Measurements from ENCODE around the gene ANXA6.

The ANXA6 gene

DNA sequence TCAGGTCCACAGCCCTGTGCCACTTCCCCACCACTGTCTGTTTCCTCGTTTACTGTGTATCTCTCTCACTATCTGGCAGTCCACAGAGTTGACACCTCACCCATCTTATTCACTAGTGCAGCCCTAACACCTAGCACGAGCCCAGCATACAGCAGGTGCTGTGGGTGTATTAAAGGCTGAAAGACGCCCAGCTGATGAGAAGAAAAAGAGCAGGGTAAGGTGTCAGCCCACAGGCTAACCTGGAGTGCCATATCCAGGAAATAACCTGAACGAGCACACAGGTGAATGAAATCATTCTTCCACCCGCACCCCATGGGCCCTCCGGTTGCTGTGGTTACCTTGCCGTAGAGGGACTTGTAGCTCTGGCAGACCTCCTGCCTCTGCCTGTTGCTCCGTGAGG, 18.6 kb downstream of the ANXA6 start:
- DNase-seq (ENCODE audit: low read depth), result no peak
- TF ChIP-seq, protein P1, sequence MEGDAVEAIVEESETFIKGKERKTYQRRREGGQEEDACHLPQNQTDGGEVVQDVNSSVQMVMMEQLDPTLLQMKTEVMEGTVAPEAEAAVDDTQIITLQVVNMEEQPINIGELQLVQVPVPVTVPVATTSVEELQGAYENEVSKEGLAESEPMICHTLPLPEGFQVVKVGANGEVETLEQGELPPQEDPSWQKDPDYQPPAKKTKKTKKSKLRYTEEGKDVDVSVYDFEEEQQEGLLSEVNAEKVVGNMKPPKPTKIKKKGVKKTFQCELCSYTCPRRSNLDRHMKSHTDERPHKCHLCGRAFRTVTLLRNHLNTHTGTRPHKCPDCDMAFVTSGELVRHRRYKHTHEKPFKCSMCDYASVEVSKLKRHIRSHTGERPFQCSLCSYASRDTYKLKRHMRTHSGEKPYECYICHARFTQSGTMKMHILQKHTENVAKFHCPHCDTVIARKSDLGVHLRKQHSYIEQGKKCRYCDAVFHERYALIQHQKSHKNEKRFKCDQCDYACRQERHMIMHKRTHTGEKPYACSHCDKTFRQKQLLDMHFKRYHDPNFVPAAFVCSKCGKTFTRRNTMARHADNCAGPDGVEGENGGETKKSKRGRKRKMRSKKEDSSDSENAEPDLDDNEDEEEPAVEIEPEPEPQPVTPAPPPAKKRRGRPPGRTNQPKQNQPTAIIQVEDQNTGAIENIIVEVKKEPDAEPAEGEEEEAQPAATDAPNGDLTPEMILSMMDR (conservative IDR thresholded peaks at IDR 0.05; ENCODE audit: low read depth, low read length), result no peak
- no peak overlapping the region for H3K4me3 ChIP-seq (ENCODE audit: low read length)

DNA sequence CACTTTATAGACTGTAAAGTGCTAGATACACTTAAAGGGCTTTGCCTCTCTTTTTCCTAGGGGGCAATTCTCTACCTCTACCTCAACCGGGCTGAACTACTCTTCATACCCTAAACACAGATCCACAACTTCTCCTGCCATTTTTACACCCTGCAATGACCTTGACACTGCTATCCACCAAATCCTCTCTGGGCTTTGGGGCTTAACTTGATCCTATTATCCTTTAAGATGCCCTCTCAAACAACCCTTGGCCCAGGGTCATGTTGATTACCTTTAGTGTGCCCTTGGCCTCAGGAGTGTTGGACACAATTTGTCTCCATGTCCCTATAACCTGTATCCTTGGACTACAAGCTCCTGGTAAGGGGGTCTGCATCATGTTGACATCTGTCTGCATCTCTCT, 19.5 kb downstream of the ANXA6 start:
- no peak overlapping the region for H3K4me3 ChIP-seq (ENCODE audit: low read length)
- TF ChIP-seq, protein P1 (conservative IDR thresholded peaks at IDR 0.05; ENCODE audit: low read depth, low read length), result no peak
- DNase-seq (ENCODE audit: low read depth), result no peak

DNA sequence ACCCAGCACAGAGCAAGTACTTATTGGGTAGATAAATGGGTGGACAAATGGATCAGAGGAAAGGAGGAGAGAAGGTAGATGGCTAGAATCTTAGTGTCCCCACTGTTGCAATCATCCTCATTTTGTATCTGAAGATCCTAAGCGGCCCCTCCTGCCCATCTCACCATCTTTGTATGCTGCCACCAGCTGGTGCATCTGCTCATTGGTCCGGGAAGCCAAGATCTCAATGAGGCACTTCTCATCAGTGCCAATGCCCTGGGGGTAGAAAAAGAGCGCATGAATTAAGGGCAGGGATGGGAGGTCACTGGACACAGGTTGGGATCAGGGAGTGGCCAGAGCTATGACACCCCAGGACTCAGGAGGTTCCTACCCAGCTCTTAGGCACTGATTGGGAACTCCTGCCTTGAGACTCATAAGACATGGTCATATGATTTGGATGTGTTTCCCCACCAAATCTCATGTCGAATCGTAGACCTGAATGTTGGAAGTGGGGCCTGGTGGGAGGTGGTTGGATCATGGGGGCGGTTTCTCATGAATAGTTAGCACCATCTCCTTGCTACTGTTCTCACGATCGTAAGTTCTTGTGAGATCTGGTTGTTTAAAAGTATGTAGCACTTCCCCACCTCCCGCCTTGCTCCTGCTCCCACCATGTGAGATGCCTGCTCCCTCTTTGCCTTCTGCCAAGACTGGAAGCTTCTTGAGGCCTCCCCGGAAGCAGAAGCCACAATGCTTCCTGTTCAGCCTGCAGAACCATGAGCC, 20.3 kb downstream of the ANXA6 start:
- TF ChIP-seq, protein P1 (conservative IDR thresholded peaks at IDR 0.05; ENCODE audit: low read depth, low read length), result no peak
- no peak for DNase-seq (ENCODE audit: low read depth)

DNA sequence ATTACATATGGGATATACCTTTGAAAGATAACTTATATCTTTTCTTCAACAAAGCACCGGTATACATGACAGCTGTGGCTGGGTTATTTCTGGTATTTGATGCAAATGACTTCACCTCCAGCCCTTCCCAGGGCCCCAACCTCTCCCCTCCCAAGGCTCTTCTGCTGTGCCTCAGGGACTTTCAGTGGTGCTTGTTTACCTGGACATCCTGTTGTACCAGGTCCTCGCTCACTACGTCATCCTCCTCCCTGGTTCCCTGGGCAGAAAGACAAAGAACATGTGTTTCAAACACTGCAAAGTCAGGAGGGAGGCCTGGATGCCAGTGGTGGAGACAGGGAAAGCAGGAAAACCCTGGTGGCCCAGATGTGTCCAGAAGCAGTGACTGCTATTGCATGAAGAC, 23.4 kb downstream of the ANXA6 start:
- no peak overlapping the region for H3K4me3 ChIP-seq (ENCODE audit: low read length)
- TF ChIP-seq, protein P1 (conservative IDR thresholded peaks at IDR 0.05; ENCODE audit: low read depth, low read length), result no peak
- no peak for DNase-seq (ENCODE audit: low read depth)

More for the DNA sequence above, 20.3 kb downstream of the ANXA6 start:
- H3K4me3 ChIP-seq (ENCODE audit: low read length), result no peak overlapping the region

DNA sequence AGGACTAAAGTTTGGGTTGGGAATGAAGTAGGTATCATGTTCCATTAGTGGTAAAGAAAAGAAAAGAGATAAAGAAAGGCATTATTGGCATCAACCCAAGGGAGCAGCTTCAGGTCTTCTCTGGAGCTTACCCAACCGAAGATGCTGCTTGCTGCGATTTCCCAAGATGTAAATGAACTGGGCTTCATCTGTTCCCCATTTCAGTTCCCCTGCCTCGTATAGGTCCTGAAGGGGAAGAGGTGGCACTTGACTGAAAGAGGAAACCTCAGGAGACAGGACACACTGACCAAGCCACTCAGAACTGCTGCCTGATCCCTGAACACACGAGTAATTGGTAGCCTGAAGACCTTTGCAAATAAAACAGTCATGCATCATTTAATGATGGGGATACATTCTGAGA, 24.6 kb downstream of the ANXA6 start:
- no peak for DNase-seq (ENCODE audit: low read depth)
- TF ChIP-seq, protein P1 (conservative IDR thresholded peaks at IDR 0.05; ENCODE audit: low read depth, low read length), result no peak
- H3K4me3 ChIP-seq (ENCODE audit: low read length), result no peak overlapping the region

DNA sequence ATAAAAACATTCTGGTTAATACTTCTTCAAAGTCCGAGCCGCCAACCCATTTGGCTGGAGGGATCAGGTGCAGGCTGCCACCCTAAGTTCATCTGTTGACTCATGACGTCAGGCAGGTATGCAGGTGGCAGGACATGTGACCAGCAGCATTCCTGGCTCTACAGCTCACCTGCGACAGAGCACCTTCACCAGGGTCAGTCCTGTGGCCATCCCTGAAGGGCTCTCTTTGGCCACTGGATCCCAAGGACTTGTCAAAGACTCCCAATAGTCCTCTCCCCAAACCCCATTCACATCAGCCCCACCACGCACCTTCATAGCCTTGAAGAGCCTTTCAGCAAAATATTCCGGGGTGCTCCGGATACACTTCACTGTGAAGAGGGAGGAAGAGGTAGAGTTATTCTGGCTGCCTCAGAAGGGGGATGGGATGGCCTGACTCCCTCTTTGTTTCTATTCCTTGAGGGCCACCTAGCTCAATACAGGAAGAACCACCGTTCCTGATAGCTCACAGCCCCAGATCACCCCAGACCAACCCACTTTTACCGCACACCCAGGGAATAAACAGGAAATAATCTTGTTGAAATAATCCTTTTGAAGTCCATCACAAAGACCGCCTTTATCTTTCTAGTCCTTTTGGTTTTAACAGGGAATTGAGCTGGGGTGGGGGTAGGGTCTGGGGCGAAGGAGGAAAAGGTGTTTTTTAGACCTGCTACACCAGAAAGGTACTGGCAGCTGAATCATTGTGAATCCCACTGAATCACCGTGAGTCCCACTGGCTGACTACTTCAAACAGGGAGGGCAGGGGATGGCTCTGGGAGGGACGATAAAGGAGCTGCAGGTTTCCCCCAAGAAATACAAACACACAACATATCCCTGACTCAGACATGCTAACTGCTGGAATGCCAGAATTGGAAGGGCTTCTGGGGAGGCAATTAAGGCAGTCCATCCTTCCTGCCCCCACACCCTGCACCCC, 26.4 kb downstream of the ANXA6 start:
- DNase-seq (ENCODE audit: low read depth), result no peak
- TF ChIP-seq, protein P1 (conservative IDR thresholded peaks at IDR 0.05; ENCODE audit: low read depth, low read length), result no peak
- H3K4me3 ChIP-seq (ENCODE audit: low read length), result no peak overlapping the region

Measured in retinal pigment epithelial cell (primary cell).